Fibroblast of the aortic adventitia (primary cell): ENCODE results near the gene SOX8. TPM values are rescaled to one million over a fixed set of nuclear protein-coding genes. Genes with fewer than 3 reads are reported as not detected.

Experiments used
- DNase-seq: peaks from one replicate; pipeline ENCODE4 v3.0.0-alpha.2; 2010; ENCODE audit warnings: low read depth
- H3K4me3 ChIP-seq: 2 replicates; pipeline ENCODE4 v1.5.1; 2011; ENCODE audit warnings: low read depth, mild to moderate bottlenecking, control low read depth, low read length, moderate library complexity
- total RNA-seq: library from RNA; depleted of rRNA; stranded (reverse); fragments of >200 nt; gene quantifications from 2 replicates; pipeline ENCODE4 v1.2.3, GENCODE V29; 2012; ENCODE audit warnings: low replicate concordance
- TF ChIP-seq, protein P1 (sequence below): IDR thresholded peaks from 2 replicates; pipeline ENCODE4 v1.5.1; 2011; ENCODE audit warnings: mild to moderate bottlenecking, low read length, control low read depth, inconsistent platforms; ENCODE audit not compliant: insufficient read depth

The SOX8 gene
- total RNA-seq, 1 donor = 0.09 TPM

DNA sequence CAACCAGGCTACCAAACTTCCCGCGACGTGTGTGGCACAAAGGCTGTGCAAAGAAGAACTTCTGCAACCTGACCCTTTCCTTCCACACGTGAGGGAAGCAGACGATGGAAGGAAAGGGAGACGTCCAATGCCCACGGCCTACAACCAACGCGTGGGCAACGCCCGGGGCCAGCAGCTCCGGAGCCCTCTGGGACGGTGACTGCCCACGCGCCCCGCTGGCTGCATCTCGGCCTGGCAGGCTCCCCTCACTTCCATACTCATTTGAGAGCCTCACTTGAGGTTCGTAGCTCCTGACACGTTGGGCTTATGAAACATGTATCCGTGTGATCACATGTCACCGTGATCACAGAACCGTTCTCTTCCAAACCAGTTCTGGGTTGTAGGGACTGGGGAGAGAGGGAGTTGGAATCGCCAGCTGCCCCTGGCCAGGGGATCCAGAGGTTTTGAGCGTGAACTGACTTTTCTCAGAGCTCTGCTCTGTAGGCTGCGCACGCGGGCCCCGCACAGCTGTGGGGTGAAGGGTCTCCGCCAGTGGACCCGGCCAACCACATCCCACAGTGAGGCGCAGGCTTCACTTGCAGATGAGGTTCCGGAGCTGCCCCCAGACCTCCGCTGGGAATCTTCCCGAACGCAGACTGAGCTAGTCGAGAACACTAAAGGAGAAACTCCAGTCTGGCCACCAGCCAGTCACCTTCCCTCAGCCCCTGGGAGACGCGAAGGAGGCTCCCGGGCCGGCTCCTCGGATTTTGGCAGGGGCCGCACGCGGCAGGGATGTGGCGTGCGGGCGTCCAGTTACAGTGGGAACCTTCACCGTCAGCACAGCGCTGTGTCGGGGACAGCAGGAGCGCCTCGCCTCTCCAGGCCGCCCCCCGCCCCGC, 11.8 kb upstream of the SOX8 start:
- TF ChIP-seq, protein P1, sequence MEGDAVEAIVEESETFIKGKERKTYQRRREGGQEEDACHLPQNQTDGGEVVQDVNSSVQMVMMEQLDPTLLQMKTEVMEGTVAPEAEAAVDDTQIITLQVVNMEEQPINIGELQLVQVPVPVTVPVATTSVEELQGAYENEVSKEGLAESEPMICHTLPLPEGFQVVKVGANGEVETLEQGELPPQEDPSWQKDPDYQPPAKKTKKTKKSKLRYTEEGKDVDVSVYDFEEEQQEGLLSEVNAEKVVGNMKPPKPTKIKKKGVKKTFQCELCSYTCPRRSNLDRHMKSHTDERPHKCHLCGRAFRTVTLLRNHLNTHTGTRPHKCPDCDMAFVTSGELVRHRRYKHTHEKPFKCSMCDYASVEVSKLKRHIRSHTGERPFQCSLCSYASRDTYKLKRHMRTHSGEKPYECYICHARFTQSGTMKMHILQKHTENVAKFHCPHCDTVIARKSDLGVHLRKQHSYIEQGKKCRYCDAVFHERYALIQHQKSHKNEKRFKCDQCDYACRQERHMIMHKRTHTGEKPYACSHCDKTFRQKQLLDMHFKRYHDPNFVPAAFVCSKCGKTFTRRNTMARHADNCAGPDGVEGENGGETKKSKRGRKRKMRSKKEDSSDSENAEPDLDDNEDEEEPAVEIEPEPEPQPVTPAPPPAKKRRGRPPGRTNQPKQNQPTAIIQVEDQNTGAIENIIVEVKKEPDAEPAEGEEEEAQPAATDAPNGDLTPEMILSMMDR = no peak
- peak overlapping the region; percentile 79 for H3K4me3 ChIP-seq
- peak; percentile 24 for DNase-seq

DNA sequence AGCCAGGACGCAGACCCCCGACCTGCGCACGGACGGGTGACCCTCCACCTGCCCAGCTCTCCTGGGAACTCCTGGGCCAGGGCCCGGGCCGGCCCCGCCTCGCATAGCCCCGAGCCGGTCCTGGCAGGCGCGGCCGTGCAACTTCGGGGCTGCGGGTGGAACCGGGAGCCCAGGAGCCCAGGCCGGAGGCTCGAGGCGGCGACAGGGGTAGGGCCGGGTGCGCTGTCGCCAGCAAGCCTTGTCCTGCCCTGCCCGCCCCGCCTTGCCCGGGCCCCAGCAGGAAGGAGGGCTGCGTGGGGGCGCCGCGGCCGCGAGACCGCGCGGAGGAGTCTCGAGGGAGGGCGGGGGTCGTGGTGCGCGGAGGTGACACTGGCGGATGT, 11.2 kb upstream of the SOX8 start:
- H3K4me3 ChIP-seq = peak overlapping the region; percentile 79
- no peak for DNase-seq
- TF ChIP-seq, protein P1 = no peak

DNA sequence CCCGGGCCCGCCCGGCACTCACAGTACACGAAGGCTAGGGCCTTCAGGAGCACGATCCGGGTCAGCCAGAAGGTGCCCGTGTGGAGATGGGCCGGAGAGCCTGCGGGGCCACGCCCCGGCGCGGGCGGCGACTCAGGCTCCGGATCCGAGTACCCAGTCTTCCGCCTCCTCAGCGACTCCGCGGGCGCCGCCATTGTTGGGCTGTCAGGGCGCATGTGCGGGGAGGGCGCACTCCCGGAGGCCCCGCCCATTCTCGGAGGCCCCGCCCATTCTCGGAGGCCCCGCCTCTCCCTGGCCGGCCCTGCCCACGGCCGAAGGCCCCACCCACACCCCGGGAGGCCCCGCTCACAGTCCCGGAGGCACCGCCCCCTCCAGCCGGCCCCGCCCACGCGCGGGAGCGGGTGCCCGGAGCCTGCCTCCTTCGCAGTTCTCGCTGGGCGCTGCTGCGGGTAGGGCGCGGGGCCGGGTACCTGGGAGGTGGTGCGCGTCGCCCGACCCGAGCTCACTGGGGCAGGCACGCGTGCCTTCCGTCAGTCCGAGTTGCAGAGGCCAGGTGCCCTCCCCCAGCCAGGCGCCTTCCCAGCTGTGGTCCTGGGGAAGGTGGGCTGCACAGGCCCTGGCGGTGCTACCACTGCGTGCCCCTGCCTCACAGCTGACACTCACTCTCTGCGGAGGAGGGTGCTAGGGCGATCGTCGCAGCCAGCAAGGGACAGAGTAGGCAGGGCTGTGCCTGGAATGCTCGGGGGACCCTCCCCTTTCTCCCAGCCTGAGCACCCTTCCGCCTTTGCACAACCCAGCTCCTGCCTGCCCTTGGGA, 10.6 kb upstream of the SOX8 start, which contains the start of gene LMF1:
LMF1 (minus strand) TSS at position 219 of the 816 bp plus-strand sequence; CDS start at position 215, 4 bp downstream.
- peak; percentile 87 for DNase-seq
- H3K4me3 ChIP-seq = peak within 1 kb of the TSS; percentile 79
- TF ChIP-seq, protein P1 = no peak

DNA sequence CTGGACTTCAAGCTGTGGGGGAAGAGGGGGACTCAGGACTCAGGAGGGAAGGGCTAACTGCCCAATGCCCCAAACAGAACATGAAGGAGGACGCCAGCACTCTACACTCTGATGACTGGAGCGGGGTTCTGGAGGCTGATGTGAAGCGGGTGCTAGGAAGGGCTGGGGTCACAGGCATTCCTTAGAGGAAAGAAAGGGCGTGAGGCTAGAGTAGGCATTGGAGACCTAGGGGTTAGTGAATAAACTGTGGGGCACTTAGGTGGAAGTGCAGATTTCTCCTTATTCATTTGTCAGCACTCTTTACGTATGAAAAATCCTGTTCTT, 10.0 kb upstream of the SOX8 start:
- TF ChIP-seq, protein P1 = no peak
- H3K4me3 ChIP-seq = no peak overlapping the region
- DNase-seq = no peak

DNA sequence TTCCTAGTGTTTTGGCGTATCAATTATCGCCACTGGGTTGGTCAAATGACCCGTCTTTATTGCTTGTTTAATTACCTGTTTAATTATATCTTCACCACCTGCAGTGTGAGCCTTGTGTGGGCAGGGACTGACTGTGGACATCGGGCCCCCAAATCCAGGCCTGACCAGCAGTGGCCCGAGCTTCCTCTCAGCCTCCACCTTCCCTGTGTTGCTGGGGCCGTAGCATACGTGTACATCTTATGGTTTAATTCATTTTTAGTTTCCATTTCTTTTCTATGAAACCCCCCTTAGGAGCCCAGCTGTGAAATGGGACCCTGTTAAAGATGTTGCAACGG, 9.6 kb upstream of the SOX8 start:
- no peak for DNase-seq
- TF ChIP-seq, protein P1 = no peak
- no peak overlapping the region for H3K4me3 ChIP-seq

DNA sequence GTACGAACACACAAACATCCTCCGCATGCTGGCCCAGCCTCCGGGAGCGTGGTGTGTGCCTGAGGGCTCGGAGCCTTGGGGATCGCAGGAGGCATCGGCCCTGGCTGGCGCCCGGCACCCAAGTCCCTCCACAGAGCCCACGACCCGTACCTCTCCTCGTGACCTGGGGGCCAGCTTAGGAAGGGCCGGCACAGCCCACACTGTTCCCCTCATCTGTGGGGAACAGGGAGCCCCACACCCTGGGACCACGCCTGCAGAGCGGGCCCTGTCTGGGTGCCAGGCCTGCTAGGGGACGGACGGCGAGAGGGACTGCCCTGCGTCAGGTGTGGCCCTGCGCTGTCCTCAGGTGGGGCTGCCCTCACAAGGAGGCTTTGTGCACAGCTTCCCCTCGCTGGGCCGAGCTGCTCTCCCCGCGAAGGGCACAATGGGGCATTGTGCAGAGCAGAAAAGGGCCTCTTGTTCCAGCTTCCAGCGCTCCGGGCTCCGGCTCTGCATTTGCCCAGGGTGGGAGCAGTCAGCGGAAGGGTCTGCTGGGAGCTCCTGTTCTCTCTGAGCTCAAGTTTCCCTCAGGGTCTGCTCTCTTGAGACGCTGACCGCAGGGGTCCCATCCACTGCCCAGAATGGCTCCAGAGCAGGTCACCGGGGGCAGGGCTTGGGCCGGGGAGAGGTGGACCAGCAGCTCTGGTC, 9.1 kb upstream of the SOX8 start:
- TF ChIP-seq, protein P1 = no peak
- DNase-seq = no peak
- no peak overlapping the region for H3K4me3 ChIP-seq
